GM20000 (cell line): ENCODE data around the gene SP3.

ENCODE experiments used
- DNase-seq: peaks from one replicate; pipeline ENCODE4 v3.0.0; 2012; ENCODE audit warnings: low spot score
- CTCF ChIP-seq: IDR thresholded peaks from 2 replicates; pipeline ENCODE4 v1.5.1; 2012; ENCODE audit warnings: mild to moderate bottlenecking, control low read depth; ENCODE audit errors: extremely low read depth, missing control alignments

Gene SP3

GRCh38 chr2:173962031-173962430 is 3.1 kb downstream of the SP3 start:
- DNase-seq, result no peak
- TF ChIP-seq CTCF, result no peak

- TF ChIP-seq CTCF, result no peak
- DNase-seq, result no peak
Observed at GRCh38 chr2:173961346-173961705, 3.8 kb downstream of the SP3 start.

GRCh38 chr2:173959909-173960308 is 5.3 kb downstream of the SP3 start:
- no peak for TF ChIP-seq CTCF
- no peak for DNase-seq

- TF ChIP-seq CTCF, result no peak
- DNase-seq, result no peak
Observed at GRCh38 chr2:173959358-173959884, 5.8 kb downstream of the SP3 start.

- TF ChIP-seq CTCF, result no peak
- DNase-seq, result no peak
Observed at GRCh38 chr2:173958198-173958846, 6.9 kb downstream of the SP3 start.

GRCh38 chr2:173957517-173957916 is 7.7 kb downstream of the SP3 start:
- TF ChIP-seq CTCF, result no peak
- DNase-seq, result no peak

GRCh38 chr2:173956454-173956853 is 8.7 kb downstream of the SP3 start:
- DNase-seq, result no peak
- no peak for TF ChIP-seq CTCF
